ENCODE results near the gene VPS51. TPM values are rescaled to one million over a fixed set of nuclear protein-coding genes. Genes with fewer than 3 reads are reported as not detected.

Gene VPS51
- total and polyA plus RNA-seq, 10 of the 15 experiments (the other 5 are each of a cell fraction or from before 2014, with no cell fraction given) = 1.5 to 279 (median 53.2) TPM

- TF ChIP-seq SKIL (IDR thresholded peaks at IDR 0.05; ENCODE audit: low read depth, poor library complexity, severe bottlenecking) (no peak), ZNF592 (IDR thresholded peaks at IDR 0.05) (no peak), NR2F1 (conservative IDR thresholded peaks at IDR 0.05) (no peak), RB1 (IDR thresholded peaks at IDR 0.05; ENCODE audit: borderline replicate concordance) (no peak), CREB1 (IDR thresholded peaks at IDR 0.05; ENCODE audit: low read depth) (no peak), EGR1 (IDR thresholded peaks at IDR 0.05; ENCODE audit: borderline replicate concordance in 1 of 2, low read depth in 2 of 2, low read length in 2 of 2) (no peak), PBX3 (IDR thresholded peaks at IDR 0.05; ENCODE audit: insufficient replicate concordance, low read depth, low read length) (no peak), ELK1 (IDR thresholded peaks at IDR 0.05; ENCODE audit: low read depth, low read length) (no peak), JUNB (IDR thresholded peaks at IDR 0.05) (peak; percentile 37; the same call in 1 of the 2 replicates), ZBTB40 (IDR thresholded peaks at IDR 0.05; ENCODE audit: borderline replicate concordance) (no peak), E4F1 (IDR thresholded peaks at IDR 0.05; ENCODE audit: borderline replicate concordance, partially characterized antibody) (no peak), ZNF274 (IDR thresholded peaks at IDR 0.05; ENCODE audit: insufficient read depth, insufficient read length) (no peak)
Measured at GRCh38 chr11:65150509-65151299, 54.7 kb downstream of the VPS51 start (continued).

Measured in GM12878 (cell line).